VCaP (cell line): ENCODE results near the gene LILRA2.
"Not testable (repeated sequence)": the region's sequence is repeated elsewhere in the genome, so short reads cannot be mapped to it uniquely, and the experiment has no call there.

Experiments
- H3K27ac ChIP-seq: fragments of 450-650 bp; 2 replicates; pipeline ENCODE4 v1.5.1; 2017
- CTCF ChIP-seq: fragments of 450-650 bp; conservative IDR thresholded peaks from 2 replicates; pipeline ENCODE4 v1.5.1; 2017; ENCODE audit warnings: mild to moderate bottlenecking, moderate library complexity

Gene LILRA2

GRCh38 chr19:54616057-54616456 is 42.5 kb downstream of the LILRA2 start:
- no peak overlapping the region for H3K27ac ChIP-seq
- no peak for TF ChIP-seq CTCF

- H3K27ac ChIP-seq = no peak overlapping the region
- TF ChIP-seq CTCF = no peak
Measured at GRCh38 chr19:54616821-54617560, 43.4 kb downstream of the LILRA2 start.

- H3K27ac ChIP-seq = no peak overlapping the region
- no peak for TF ChIP-seq CTCF
Measured at GRCh38 chr19:54620464-54620863, 46.9 kb downstream of the LILRA2 start.

GRCh38 chr19:54622431-54622830 is 48.8 kb downstream of the LILRA2 start:
- TF ChIP-seq CTCF = no peak
- H3K27ac ChIP-seq = no peak overlapping the region

- H3K27ac ChIP-seq = not testable (repeated sequence)
Measured at GRCh38 chr19:54624234-54624633, 50.6 kb downstream of the LILRA2 start.

GRCh38 chr19:54624934-54625730 is 51.5 kb downstream of the LILRA2 start:
- H3K27ac ChIP-seq = not testable (repeated sequence)

- H3K27ac ChIP-seq = no peak overlapping the region
- TF ChIP-seq CTCF = no peak
Measured at GRCh38 chr19:54626757-54627156, 53.2 kb downstream of the LILRA2 start.

GRCh38 chr19:54627912-54628311 is 54.3 kb downstream of the LILRA2 start:
- not testable (repeated sequence) for H3K27ac ChIP-seq

GRCh38 chr19:54630262-54630661 is 56.7 kb downstream of the LILRA2 start, which contains the start of gene LILRB1:
TSS of gene LILRB1 (plus strand) at chr19:54630484. CDS start at chr19:54631074, 590 bp downstream.
- not testable (repeated sequence) for H3K27ac ChIP-seq
